B cell (primary cell): ENCODE data around the gene VPS35. TPM values are rescaled to one million over a fixed set of nuclear protein-coding genes. Genes with fewer than 3 reads are reported as not detected.

Source experiments
- ATAC-seq: fragments of 200-7000 bp; cut with Tn5 transposase; one replicate; pipeline ENCODE4 v1.10.0; 2021; ENCODE audit warnings: low read depth, mild to moderate bottlenecking, moderate number of reproducible peaks, moderate library complexity
- CTCF ChIA-PET: fragments of 350-600 bp; sonication (Branson Sonifier 250); formaldehyde crosslinking; loops from one replicate; lab custom pipeline; 2021; ENCODE audit warnings: antibody characterized with exemption, inconsistent platforms; lab: Charles Lee
- POLR2A ChIA-PET: fragments of 350-600 bp; sonication (Branson Sonifier 250); formaldehyde crosslinking; loops from one replicate; lab custom pipeline; 2021; ENCODE audit warnings: antibody characterized with exemption; lab: Charles Lee
- DNase-seq: peaks from one replicate; pipeline ENCODE4 v3.0.0; 2013
- H2AFZ ChIP-seq: 2 replicates; pipeline ENCODE4 v1.6.1; 2012; ENCODE audit warnings: mild to moderate bottlenecking, low read depth, low read length; ENCODE audit not compliant: insufficient read depth, poor library complexity, severe bottlenecking
- H3K27ac ChIP-seq, 2 donors: 1 replicate in 1 of 2; 2 replicates in 1 of 2; pipeline ENCODE4 v1.5.1; 2012 to 2013; ENCODE audit warnings: low read length in 2 of 2, mild to moderate bottlenecking in 2 of 2, moderate library complexity in 1 of 2
- H3K27me3 ChIP-seq, 4 experiments: fragments of 200-600 bp in 1 of 4; sonication (generic) in 1 of 4; replicated peaks in 1 of 4; 1 replicate in 2 of 4; 2 replicates in 2 of 4; pipeline versions ENCODE4 v1.6.1 to v1.7.0; 2013 to 2016; ENCODE audit warnings: low read length in 3 of 4, mild to moderate bottlenecking in 2 of 4, mixed read lengths in 1 of 4, moderate library complexity in 1 of 4; ENCODE audit not compliant: insufficient read depth in 4 of 4, control insufficient read depth in 3 of 4; ENCODE audit errors: control extremely low read depth in 1 of 4
- H3K36me3 ChIP-seq, 2 experiments: replicated peaks in 1 of 2; 1 replicate in 1 of 2; 2 replicates in 1 of 2; pipeline versions ENCODE4 v1.6.1 to v1.7.1; 2013; ENCODE audit warnings: low read length in 1 of 2; ENCODE audit not compliant: insufficient read depth in 2 of 2, control insufficient read depth in 1 of 2; ENCODE audit errors: control extremely low read depth in 1 of 2, extremely low read depth in 1 of 2
- H3K4me1 ChIP-seq, 2 donors: fragments of 200-600 bp in 1 of 2; sonication (generic) in 1 of 2; 1 replicate in 1 of 2; 2 replicates in 1 of 2; pipeline versions ENCODE4 v1.5.1 to v1.6.1; 2013 to 2017; ENCODE audit warnings: low read length in 2 of 2; ENCODE audit not compliant: control insufficient read depth in 2 of 2, insufficient read depth in 2 of 2
- H3K4me2 ChIP-seq: replicated peaks from 2 replicates; pipeline ENCODE3; 2012; ENCODE audit warnings: mild to moderate bottlenecking, low read depth, low read length; ENCODE audit not compliant: poor library complexity, severe bottlenecking
- H3K4me3 ChIP-seq, 5 experiments: fragments of 200-600 bp in 1 of 5; sonication (generic) in 1 of 5; 1 replicate in 3 of 5; 2 replicates in 2 of 5; pipeline versions ENCODE4 v1.5.1 to v1.7.0; 2011 to 2016; ENCODE audit warnings: low read length in 4 of 5, mild to moderate bottlenecking in 4 of 5, low read depth in 2 of 5, control low read depth in 1 of 5, moderate library complexity in 1 of 5; ENCODE audit not compliant: insufficient read depth in 1 of 5; ENCODE audit errors: control extremely low read depth in 1 of 5, extremely low read depth in 1 of 5
- H3K79me2 ChIP-seq: fragments of 200-600 bp; sonication (generic); one replicate; pipeline ENCODE4 v1.6.0; 2016; ENCODE audit warnings: low read length; ENCODE audit not compliant: control insufficient read depth, insufficient read depth
- H3K9ac ChIP-seq: fragments of 200-600 bp; sonication (generic); 2 replicates; pipeline ENCODE4 v1.6.1; 2017; ENCODE audit warnings: mild to moderate bottlenecking, low read length, moderate library complexity
- H3K9me3 ChIP-seq, 3 donors: one replicate each; pipeline versions ENCODE4 v1.6.1 to v1.7.1; 2013; ENCODE audit warnings: low read length in 2 of 3; ENCODE audit not compliant: control insufficient read depth in 2 of 3, insufficient read depth in 1 of 3; ENCODE audit errors: control extremely low read depth in 1 of 3
- H4K20me1 ChIP-seq: 2 replicates; pipeline ENCODE4 v1.6.0; 2012; ENCODE audit warnings: mild to moderate bottlenecking, low read length; ENCODE audit not compliant: insufficient read depth, control insufficient read depth, poor library complexity, severe bottlenecking
- H3K27ac Mint-ChIP-seq: one replicate; pipeline ENCODE4 v1.8.0; 2021; ENCODE audit warnings: mixed read lengths
- H3K27me3 Mint-ChIP-seq: one replicate; pipeline ENCODE4 v1.8.0; 2021; ENCODE audit warnings: mixed read lengths
- H3K4me1 Mint-ChIP-seq: one replicate; pipeline ENCODE4 v1.8.0; 2021; ENCODE audit warnings: mixed read lengths
- H3K4me3 Mint-ChIP-seq: one replicate; pipeline ENCODE4 v1.8.0; 2021; ENCODE audit warnings: mixed read lengths
- H3K9me3 Mint-ChIP-seq: one replicate; pipeline ENCODE4 v1.8.0; 2022; ENCODE audit warnings: mixed read lengths; ENCODE audit not compliant: insufficient read depth
- CTCF ChIP-seq: fragments of 200-600 bp; IDR thresholded peaks from one replicate; pipeline ENCODE4 v1.8.0; 2022; ENCODE audit warnings: antibody characterized with exemption, mild to moderate bottlenecking
- EZH2 ChIP-seq: IDR thresholded peaks from 2 replicates; pipeline ENCODE4 v1.6.1; 2012; ENCODE audit warnings: borderline replicate concordance, low read depth, mild to moderate bottlenecking, moderate library complexity, low read length; ENCODE audit not compliant: insufficient read depth, poor library complexity, severe bottlenecking
- WGBS: methylation state at CpG from one replicate; pipeline ENCODE4 v1.1.5; 2013; ENCODE audit warnings: missing lambda C conversion rate; ENCODE audit not compliant: insufficient coverage; 5-methylcytosine and 5-hydroxymethylcytosine counted together
- intact Hi-C: fragments of 100-400 bp; cut with micrococcal nuclease; formaldehyde crosslinking; loops from one replicate; pipeline ENCODE4 v1.10.0; 2022
- polyA plus RNA-seq: library from polyadenylated mRNA; depleted of rRNA; stranded (reverse); fragments of >200 nt; gene quantifications from 2 replicates; pipeline ENCODE4 v1.2.3, GENCODE V29; 2012
- total RNA-seq, 2 donors: library from RNA; stranded (reverse); fragments of 120-200 nt in 1 of 2; gene quantifications; 1 replicate in 1 of 2; 2 replicates in 1 of 2; pipeline versions ENCODE4 v1.2.3 to v1.2.4, GENCODE V29; 2013 to 2022

VPS35 gene
- total and polyA plus RNA-seq, 2 donors (not counting 1 experiment from before 2014, with no cell fraction given): 9.5 to 120 TPM

GRCh38 chr16:46731691-46732555 lies 42.9 kb upstream of the VPS35 start:
- H3K27ac ChIP-seq: no peak overlapping the region
- TF ChIP-seq CTCF (no peak), EZH2 (no peak)
- no peak overlapping the region for H3K4me2 ChIP-seq
- no peaks in the 10 kb centered on the region for H3K4me1 Mint-ChIP-seq
- intact Hi-C loops: no loop called here
- WGBS: 95% methylated on average over 23 of the region's 23 CpGs
- H3K9me3 Mint-ChIP-seq: no peaks in the 10 kb centered on the region
- H3K27ac Mint-ChIP-seq: no peak overlapping the region
- DNase-seq (no peak), ATAC-seq (no peak)
- H3K9me3 ChIP-seq: no peaks in the 10 kb centered on the region
- H3K79me2 ChIP-seq: no peaks in the 10 kb centered on the region
- H3K9ac ChIP-seq: no peak overlapping the region
- no peaks in the 10 kb centered on the region for H3K4me1 ChIP-seq
- H2AFZ ChIP-seq: no peak overlapping the region
- peaks cover 0 to 2% (median 0%) of the 10 kb centered on the region in 4 experiments for H3K27me3 ChIP-seq
- no peaks in the 10 kb centered on the region for H3K27me3 Mint-ChIP-seq
- H3K36me3 ChIP-seq: no peaks in the 10 kb centered on the region
- no peak overlapping the region for H3K4me3 Mint-ChIP-seq
- POLR2A ChIA-PET: no interaction called here
- H3K4me3 ChIP-seq: no peak overlapping the region
- H4K20me1 ChIP-seq: no peaks in the 10 kb centered on the region
- CTCF ChIA-PET: no interaction called here
